Tibial artery (tissue), 4 donors: ENCODE measurements around the gene GNG2.

Source experiments
- DNase-seq, 2 donors: peaks; one replicate each; pipeline ENCODE4 v3.0.0-alpha.2; 2019
- H3K27ac ChIP-seq, 2 donors: fragments of 200-600 bp; sonication (generic) in 1 of 2; 1 replicate in 1 of 2; 2 replicates in 1 of 2; pipeline ENCODE4 v1.5.1; 2018 to 2019; ENCODE audit warnings: mild to moderate bottlenecking in 1 of 2
- H3K27me3 ChIP-seq, 2 donors: fragments of 200-600 bp; sonication (generic) in 1 of 2; one replicate each; pipeline versions ENCODE4 v1.5.1 to v1.6.0; 2016 to 2019
- H3K36me3 ChIP-seq, 3 donors: fragments of 200-600 bp; sonication (generic) in 2 of 3; one replicate each; pipeline ENCODE4 v1.5.1; 2016 to 2019; ENCODE audit warnings: mild to moderate bottlenecking in 2 of 3
- H3K4me1 ChIP-seq, 4 donors: fragments of 200-600 bp; sonication (generic) in 2 of 4; 1 replicate in 3 of 4; 2 replicates in 1 of 4; pipeline ENCODE4 v1.5.1; 2016 to 2019
- H3K4me3 ChIP-seq, 2 donors: fragments of 200-600 bp; sonication (generic) in 1 of 2; 1 replicate in 1 of 2; 2 replicates in 1 of 2; pipeline ENCODE4 v1.5.1; 2018 to 2019; ENCODE audit warnings: mild to moderate bottlenecking in 2 of 2
- H3K9me3 ChIP-seq, 3 donors: fragments of 200-600 bp; sonication (generic) in 1 of 3; one replicate each; pipeline ENCODE4 v1.5.1; 2016 to 2019
- intact Hi-C: fragments of 100-400 bp; cut with DNase I; formaldehyde crosslinking; loops from one replicate; pipeline ENCODE4 v1.15.0; 2023; ENCODE audit warnings: low total_unique reads
- TF ChIP-seq, protein P1 (sequence below), 2 experiments: fragments of 200-600 bp in 1 of 2; fragments of 450-650 bp in 1 of 2; IDR thresholded peaks; one replicate each; pipeline ENCODE4 v1.5.1; 2017 to 2019; ENCODE audit warnings: antibody characterized with exemption in 2 of 2, mild to moderate bottlenecking in 1 of 2, moderate library complexity in 1 of 2

GNG2 gene

DNA sequence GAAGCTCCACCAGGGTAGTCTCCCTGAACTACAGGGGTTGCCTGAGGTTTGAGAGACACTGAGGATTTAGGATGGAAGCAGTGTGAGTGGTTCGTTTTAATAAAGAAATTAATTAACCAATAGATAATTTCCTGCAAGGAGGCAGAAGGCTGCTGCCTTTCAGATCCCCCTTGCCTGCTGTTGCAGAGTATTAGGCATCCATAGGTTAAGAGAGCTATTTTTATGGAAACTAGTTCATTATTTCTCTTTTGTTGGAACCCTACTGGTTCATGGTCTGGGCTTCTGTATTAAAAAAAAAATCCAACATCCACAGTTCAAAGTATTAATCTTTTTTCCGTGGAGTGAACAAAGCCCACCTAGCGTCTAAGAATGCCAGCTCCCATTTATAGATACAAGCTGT lies 78.4 kb downstream of the GNG2 start:
- TF ChIP-seq, protein P1, sequence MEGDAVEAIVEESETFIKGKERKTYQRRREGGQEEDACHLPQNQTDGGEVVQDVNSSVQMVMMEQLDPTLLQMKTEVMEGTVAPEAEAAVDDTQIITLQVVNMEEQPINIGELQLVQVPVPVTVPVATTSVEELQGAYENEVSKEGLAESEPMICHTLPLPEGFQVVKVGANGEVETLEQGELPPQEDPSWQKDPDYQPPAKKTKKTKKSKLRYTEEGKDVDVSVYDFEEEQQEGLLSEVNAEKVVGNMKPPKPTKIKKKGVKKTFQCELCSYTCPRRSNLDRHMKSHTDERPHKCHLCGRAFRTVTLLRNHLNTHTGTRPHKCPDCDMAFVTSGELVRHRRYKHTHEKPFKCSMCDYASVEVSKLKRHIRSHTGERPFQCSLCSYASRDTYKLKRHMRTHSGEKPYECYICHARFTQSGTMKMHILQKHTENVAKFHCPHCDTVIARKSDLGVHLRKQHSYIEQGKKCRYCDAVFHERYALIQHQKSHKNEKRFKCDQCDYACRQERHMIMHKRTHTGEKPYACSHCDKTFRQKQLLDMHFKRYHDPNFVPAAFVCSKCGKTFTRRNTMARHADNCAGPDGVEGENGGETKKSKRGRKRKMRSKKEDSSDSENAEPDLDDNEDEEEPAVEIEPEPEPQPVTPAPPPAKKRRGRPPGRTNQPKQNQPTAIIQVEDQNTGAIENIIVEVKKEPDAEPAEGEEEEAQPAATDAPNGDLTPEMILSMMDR (IDR thresholded peaks at IDR 0.05), result no peak
- no peak overlapping the region for H3K4me3 ChIP-seq
- H3K27ac ChIP-seq, result no peak overlapping the region
- no peak for DNase-seq
- H3K9me3 ChIP-seq, result no peaks in the 10 kb centered on the region
- intact Hi-C loops, result no loop called here
- H3K36me3 ChIP-seq, result no peaks in the 10 kb centered on the region
- no peaks in the 10 kb centered on the region for H3K27me3 ChIP-seq
- no peaks in the 10 kb centered on the region for H3K4me1 ChIP-seq

DNA sequence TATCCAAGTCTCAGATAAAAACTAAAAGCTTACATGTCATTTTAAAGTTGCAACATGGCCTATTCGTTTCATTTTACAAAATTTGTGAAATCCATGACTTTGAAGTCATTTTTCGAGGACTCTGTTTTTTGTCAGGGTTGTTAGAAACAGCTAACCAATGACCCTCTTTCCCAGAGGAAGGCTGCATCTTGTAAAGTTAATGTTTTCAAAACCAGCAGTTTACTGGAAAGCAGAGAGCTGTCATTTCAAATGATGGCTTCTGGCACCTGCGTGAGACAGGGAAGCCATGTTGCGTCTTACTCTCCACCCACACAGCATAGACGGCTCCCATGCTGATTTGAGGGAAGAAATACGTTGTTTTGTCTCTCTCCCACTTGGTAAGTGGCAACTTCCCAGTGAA lies 78.8 kb downstream of the GNG2 start:
- Histone ChIP-seq H3K9me3 (no peaks in the 10 kb centered on the region), H3K4me1 (no peaks in the 10 kb centered on the region), H3K4me3 (no peak overlapping the region), H3K36me3 (no peaks in the 10 kb centered on the region), H3K27me3 (no peaks in the 10 kb centered on the region), H3K27ac (no peak overlapping the region)
- no peak for DNase-seq
- TF ChIP-seq, protein P1 (IDR thresholded peaks at IDR 0.05), result no peak
- intact Hi-C loops, result no loop called here

DNA sequence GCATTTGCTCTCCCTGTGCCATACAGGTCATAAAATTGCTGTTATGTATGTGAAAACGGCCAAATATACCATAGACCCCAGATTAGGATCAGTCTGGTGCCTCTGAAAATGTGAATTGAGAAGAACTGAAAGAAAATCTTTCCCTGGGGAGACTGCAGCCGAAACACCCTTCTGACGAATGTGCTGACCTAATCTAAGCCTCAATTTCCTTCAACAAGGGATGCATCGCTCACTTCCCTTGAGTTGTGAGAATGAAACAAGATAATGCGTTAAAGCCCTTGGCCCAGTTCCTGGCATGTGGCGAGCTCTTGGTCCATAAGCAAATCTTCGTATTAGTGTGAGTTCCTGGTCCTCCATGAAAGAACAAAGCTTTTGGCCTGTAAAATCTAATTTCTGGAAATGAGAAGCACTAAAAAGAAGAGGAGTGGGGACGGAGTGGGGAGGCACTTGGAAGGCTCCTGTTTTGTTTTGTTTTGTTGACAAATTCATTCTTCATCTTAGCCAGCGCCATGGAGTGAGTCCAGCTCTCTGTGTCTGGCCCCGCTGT lies 79.4 kb downstream of the GNG2 start:
- Histone ChIP-seq H3K4me3 (no peak overlapping the region), H3K4me1 (no peaks in the 10 kb centered on the region), H3K9me3 (peaks cover 0 to under 1% (median 0%) of the 10 kb centered on the region in 3 donors), H3K27me3 (no peaks in the 10 kb centered on the region), H3K36me3 (no peaks in the 10 kb centered on the region), H3K27ac (no peak overlapping the region)
- TF ChIP-seq, protein P1 (IDR thresholded peaks at IDR 0.05), result no peak
- intact Hi-C loops, result no loop called here
- DNase-seq, result no peak

DNA sequence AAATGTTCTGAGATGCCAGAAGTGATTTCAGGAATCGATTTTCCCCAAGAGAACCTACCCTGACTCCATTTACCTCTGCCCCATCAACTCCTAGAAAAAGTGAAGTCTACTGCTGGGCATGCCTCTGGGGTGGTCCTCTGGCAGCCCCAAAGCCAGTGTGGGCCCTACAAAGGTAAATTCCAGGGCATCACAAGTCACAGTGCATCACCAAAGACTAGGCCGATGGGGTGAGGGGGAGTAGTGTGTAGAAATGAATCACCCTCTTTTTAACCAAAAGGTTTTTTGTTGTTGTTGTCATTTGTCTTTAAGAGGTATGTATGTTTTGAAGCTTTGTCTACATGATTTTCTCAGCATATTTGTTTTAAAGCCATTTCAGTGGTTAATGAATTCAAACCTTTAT lies 82.6 kb downstream of the GNG2 start:
- TF ChIP-seq, protein P1 (IDR thresholded peaks at IDR 0.05), result no peak
- Histone ChIP-seq H3K27me3 (no peaks in the 10 kb centered on the region), H3K4me3 (no peak overlapping the region), H3K27ac (no peak overlapping the region), H3K9me3 (peaks cover 0 to 6% (median 0%) of the 10 kb centered on the region in 3 donors), H3K36me3 (no peaks in the 10 kb centered on the region), H3K4me1 (no peaks in the 10 kb centered on the region)
- no peak for DNase-seq
- intact Hi-C loops, result no loop called here

DNA sequence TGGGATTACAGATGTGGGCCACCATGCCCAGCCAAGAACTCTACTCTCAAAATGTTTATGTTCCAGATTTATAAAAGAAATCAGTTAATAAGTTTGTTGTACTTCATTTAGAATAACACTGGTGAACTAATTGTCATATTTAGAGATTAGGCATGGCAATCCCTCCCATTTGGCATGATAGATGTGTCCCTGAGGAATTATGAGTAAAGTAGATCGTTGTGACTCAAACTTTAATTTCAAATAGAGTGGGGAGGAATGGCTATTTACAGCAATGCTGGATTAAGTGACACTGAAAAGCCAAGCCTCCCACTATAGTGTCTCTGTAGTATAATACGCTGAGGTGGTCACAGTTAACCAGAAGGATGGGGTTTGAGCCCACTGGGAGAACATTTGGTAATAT lies 89.6 kb downstream of the GNG2 start:
- intact Hi-C loops, result no loop called here
- H3K4me1 ChIP-seq, result no peaks in the 10 kb centered on the region
- H3K27ac ChIP-seq, result no peak overlapping the region
- TF ChIP-seq, protein P1 (IDR thresholded peaks at IDR 0.05), result no peak
- no peaks in the 10 kb centered on the region for H3K27me3 ChIP-seq
- H3K9me3 ChIP-seq, result peaks cover 0 to 9% (median 0%) of the 10 kb centered on the region in 3 donors
- H3K4me3 ChIP-seq, result no peak overlapping the region
- H3K36me3 ChIP-seq, result no peaks in the 10 kb centered on the region
- DNase-seq, result no peak

DNA sequence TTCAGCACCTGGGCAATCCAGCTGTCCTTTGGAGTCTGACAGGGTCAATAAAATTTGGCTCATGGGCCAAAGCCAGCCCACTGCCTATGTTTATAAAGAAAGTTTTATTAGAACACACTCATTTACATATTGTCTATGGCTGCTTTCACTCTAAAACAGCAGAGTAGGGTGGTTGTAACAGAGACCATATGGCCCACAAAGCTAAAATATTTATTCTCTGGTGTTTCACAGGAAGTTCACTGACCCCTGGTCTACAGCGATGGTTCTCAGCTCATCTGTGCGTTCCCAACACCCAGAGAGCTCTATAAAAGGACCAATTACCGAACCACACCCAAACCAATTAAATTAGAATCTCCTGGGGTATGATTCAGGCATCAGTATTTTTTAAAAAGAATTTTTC lies 91.2 kb downstream of the GNG2 start:
- intact Hi-C loops, result no loop called here
- no peaks in the 10 kb centered on the region for H3K36me3 ChIP-seq
- no peak overlapping the region for H3K4me3 ChIP-seq
- H3K4me1 ChIP-seq, result no peaks in the 10 kb centered on the region
- H3K9me3 ChIP-seq, result peaks cover 0 to 4% (median 0%) of the 10 kb centered on the region in 3 donors
- H3K27ac ChIP-seq, result no peak overlapping the region
- TF ChIP-seq, protein P1 (IDR thresholded peaks at IDR 0.05), result no peak
- H3K27me3 ChIP-seq, result no peaks in the 10 kb centered on the region
- DNase-seq, result no peak
